SK-N-SH (cell line): ENCODE measurements around the gene OPCML. TPM values are rescaled to one million over a fixed set of nuclear protein-coding genes. Genes with fewer than 3 reads are reported as not detected.

Source experiments
- CTCF ChIA-PET: fragments of 300-600, 350-600 bp; formaldehyde crosslinking; extraction: SDS; loops from one replicate; lab custom pipeline; 2021; lab: Yijun Ruan, JAX
- POLR2A ChIA-PET: fragments of 350-600 bp; sonication (Branson Sonifier 250); formaldehyde crosslinking; extraction: SDS; loops from one replicate; lab custom pipeline; 2020; ENCODE audit warnings: antibody characterized with exemption, inconsistent platforms; lab: Yijun Ruan, JAX
- DNase-seq: peaks from one replicate; pipeline ENCODE4 v3.0.0; 2012
- H2AFZ ChIP-seq: fragments of 200-600 bp; sonication (generic); 2 replicates; pipeline ENCODE4 v1.8.1; 2016; ENCODE audit warnings: antibody characterized with exemption, mild to moderate bottlenecking, low read depth
- H3F3A ChIP-seq: fragments of 200-600 bp; sonication (generic); replicated peaks from 2 replicates; pipeline ENCODE3; 2016; ENCODE audit warnings: antibody characterized with exemption, mild to moderate bottlenecking; ENCODE audit not compliant: insufficient read depth
- H3K27ac ChIP-seq, 2 experiments: fragments of 200-500 bp in 1 of 2; fragments of 200-600 bp in 1 of 2; sonication (Bioruptor generic) in 1 of 2; sonication (generic), shearing (Covaris generic) in 1 of 2; 2 replicates each; pipeline versions ENCODE4 v1.5.1 to v1.6.1; 2014 to 2016; ENCODE audit warnings: low read depth in 2 of 2, inconsistent platforms in 1 of 2, low read length in 1 of 2, mild to moderate bottlenecking in 1 of 2, mixed read lengths in 1 of 2
- H3K27me3 ChIP-seq: fragments of 200-600 bp; sonication (generic), shearing (Covaris generic); 2 replicates; pipeline ENCODE4 v1.6.1; 2016; ENCODE audit warnings: mixed run types; ENCODE audit not compliant: insufficient read depth
- H3K36me3 ChIP-seq, 2 experiments: fragments of 200-500 bp in 1 of 2; fragments of 200-600 bp in 1 of 2; sonication (Bioruptor generic) in 1 of 2; sonication (generic) in 1 of 2; replicated peaks in 1 of 2; 2 replicates each; pipeline versions ENCODE3 to v1.5.1; 2014 to 2016; ENCODE audit warnings: low read length in 1 of 2, mild to moderate bottlenecking in 1 of 2; ENCODE audit not compliant: insufficient read depth in 2 of 2, control insufficient read depth in 1 of 2
- H3K4me1 ChIP-seq, 2 experiments: fragments of 200-500 bp in 1 of 2; fragments of 200-600 bp in 1 of 2; sonication (Bioruptor generic) in 1 of 2; sonication (generic), shearing (Covaris generic) in 1 of 2; 2 replicates each; pipeline versions ENCODE4 v1.5.1 to v1.6.1; 2014 to 2016; ENCODE audit warnings: low read depth in 1 of 2, low read length in 1 of 2, mixed run types in 1 of 2; ENCODE audit not compliant: insufficient read depth in 2 of 2, control insufficient read depth in 1 of 2
- H3K4me2 ChIP-seq: fragments of 200-600 bp; sonication (generic), shearing (Covaris generic); 2 replicates; pipeline ENCODE4 v1.6.1; 2017; ENCODE audit warnings: mixed run types
- H3K4me3 ChIP-seq, 2 experiments: fragments of 200-500 bp in 1 of 2; fragments of 200-600 bp in 1 of 2; sonication (Bioruptor generic) in 1 of 2; sonication (generic), shearing (Covaris generic) in 1 of 2; 2 replicates each; pipeline versions ENCODE4 v1.5.1 to v1.8.1; 2014 to 2016; ENCODE audit warnings: low read depth in 2 of 2, inconsistent platforms in 1 of 2, low read length in 1 of 2, mild to moderate bottlenecking in 1 of 2, mixed read lengths in 1 of 2, moderate library complexity in 1 of 2
- H3K79me2 ChIP-seq: fragments of 200-600 bp; sonication (generic); 2 replicates; pipeline ENCODE4 v1.8.1; 2017; ENCODE audit warnings: mild to moderate bottlenecking; ENCODE audit not compliant: insufficient read depth
- H3K9ac ChIP-seq: fragments of 200-600 bp; sonication (generic); 2 replicates; pipeline ENCODE4 v1.6.1; 2017; ENCODE audit warnings: mixed run types
- H3K9me2 ChIP-seq: fragments of 200-600 bp; sonication (generic); 2 replicates; pipeline ENCODE4 v1.6.1; 2017; ENCODE audit warnings: mixed run types
- H3K9me3 ChIP-seq: fragments of 200-600 bp; sonication (generic); 2 replicates; pipeline ENCODE4 v1.6.1; 2017; ENCODE audit warnings: mixed run types, mild to moderate bottlenecking, moderate library complexity
- H4K20me1 ChIP-seq: fragments of 200-600 bp; sonication (generic); 2 replicates; pipeline ENCODE4 v1.6.1; 2017; ENCODE audit warnings: mild to moderate bottlenecking, mixed run types; ENCODE audit not compliant: insufficient read depth
- CHD2 ChIP-seq: fragments of 150-350 bp; IDR thresholded peaks from 2 replicates; pipeline ENCODE4 v1.6.1; 2018; ENCODE audit warnings: low read length; ENCODE audit not compliant: partially characterized antibody
- CTCF ChIP-seq: fragments of 200-600 bp; sonication (generic); IDR thresholded peaks from 2 replicates; pipeline ENCODE4 v1.6.1; 2017; ENCODE audit warnings: antibody characterized with exemption, mild to moderate bottlenecking, moderate library complexity
- EP300 ChIP-seq, 2 experiments: IDR thresholded peaks; 2 replicates each; pipeline versions ENCODE4 v1.4.0 to v1.6.1; 2012; ENCODE audit warnings: borderline replicate concordance in 1 of 2, low read depth in 1 of 2, low read length in 1 of 2
- FOSL2 ChIP-seq: IDR thresholded peaks from 2 replicates; pipeline ENCODE4 v1.4.0; 2012; ENCODE audit warnings: low read depth, mild to moderate bottlenecking, moderate library complexity, borderline replicate concordance
- FOXM1 ChIP-seq: IDR thresholded peaks from 2 replicates; pipeline ENCODE4 v1.4.0; 2012; ENCODE audit warnings: low read depth, mild to moderate bottlenecking
- GABPA ChIP-seq: IDR thresholded peaks from 2 replicates; pipeline ENCODE4 v1.4.0; 2012; ENCODE audit warnings: low read depth, mild to moderate bottlenecking
- MEF2A ChIP-seq: IDR thresholded peaks from 2 replicates; pipeline ENCODE4 v1.4.0; 2012; ENCODE audit warnings: low read depth, borderline replicate concordance
- RAD21 ChIP-seq: IDR thresholded peaks from 2 replicates; pipeline ENCODE4 v1.6.1; 2012; ENCODE audit warnings: mild to moderate bottlenecking, low read length
- RCOR1 ChIP-seq: fragments of 150-350 bp; IDR thresholded peaks from 2 replicates; pipeline ENCODE4 v1.6.1; 2017; ENCODE audit warnings: antibody characterized with exemption, low read length
- RXRA ChIP-seq: IDR thresholded peaks from 2 replicates; pipeline ENCODE4 v1.4.0; 2012; ENCODE audit warnings: low read depth, mild to moderate bottlenecking, borderline replicate concordance
- SIN3A ChIP-seq: IDR thresholded peaks from 2 replicates; pipeline ENCODE4 v1.6.1; 2012; ENCODE audit warnings: low read depth, mild to moderate bottlenecking, low read length, moderate library complexity, borderline replicate concordance
- SMC3 ChIP-seq: IDR thresholded peaks from 2 replicates; pipeline ENCODE4 v1.6.1; 2012; ENCODE audit warnings: low read depth, low read length, improper control_type of control experiment
- TAF1 ChIP-seq: IDR thresholded peaks from 2 replicates; pipeline ENCODE4 v1.6.1; 2012; ENCODE audit warnings: low read depth, mild to moderate bottlenecking, low read length, moderate library complexity, borderline replicate concordance
- TCF12 ChIP-seq: IDR thresholded peaks from 2 replicates; pipeline ENCODE4 v1.4.0; 2012
- ZBTB33 ChIP-seq: IDR thresholded peaks from 2 replicates; pipeline ENCODE4 v1.4.0; 2012; ENCODE audit warnings: low read depth, borderline replicate concordance
- WGBS: methylation state at CpG from one replicate; pipeline ENCODE4 v1.1.6; 2017; ENCODE audit warnings: low lambda C conversion rate; 5-methylcytosine and 5-hydroxymethylcytosine counted together
- polyA plus RNA-seq, 3 experiments: library from polyadenylated mRNA; depleted of rRNA; stranded (reverse); fragments of >200 nt; gene quantifications; 2 replicates each; pipeline ENCODE4 v1.2.3, GENCODE V29; 2012
- TF ChIP-seq, protein P1 (sequence below): IDR thresholded peaks from 2 replicates; pipeline ENCODE4 v1.4.0; 2012; ENCODE audit warnings: low read depth
- TF ChIP-seq, protein P2 (sequence below): fragments of 150-350 bp; IDR thresholded peaks from 2 replicates; pipeline ENCODE4 v1.6.1; 2017; ENCODE audit warnings: antibody characterized with exemption, low read length, low read depth, borderline replicate concordance

OPCML gene
- polyA plus RNA-seq, 1 of the 3 experiments (the other 2 are of a cell fraction): not detected

DNA sequence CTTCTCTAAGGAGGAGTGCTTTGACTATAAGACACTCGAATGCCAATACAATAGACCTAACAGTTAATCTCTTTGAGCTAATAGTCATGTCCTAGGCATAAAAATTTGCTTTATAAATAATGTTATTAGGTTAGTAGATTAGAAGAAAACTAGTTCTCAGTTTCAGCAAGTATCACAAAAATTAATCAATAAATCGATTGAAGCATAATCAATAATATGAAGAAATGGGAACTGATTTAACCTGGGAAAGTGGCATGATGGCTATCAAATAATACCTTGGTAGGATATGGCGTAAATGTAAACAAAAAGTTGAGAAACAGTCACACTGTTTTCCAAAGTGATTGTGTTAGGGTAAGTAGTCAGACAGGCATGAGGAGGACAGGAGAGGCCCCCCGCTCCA, 676.3 kb downstream of the OPCML start:
- no peaks in the 10 kb centered on the region for H3K79me2 ChIP-seq
- no peaks in the 10 kb centered on the region for H3K36me3 ChIP-seq
- peaks cover 0 to 3% of the 10 kb centered on the region in 2 experiments; a peak in 2 of 4 replicates for H3K4me1 ChIP-seq
- CTCF ChIA-PET: interaction anchor here (0.7 kb wide), 1 partner anchor 10 kb away, joined by 3 read pairs; no protein-coding TSS in a partner anchor
- no peaks in the 10 kb centered on the region for H3K27me3 ChIP-seq
- no peak overlapping the region for H3K4me2 ChIP-seq
- no peaks in the 10 kb centered on the region for H3K9me2 ChIP-seq
- no peak overlapping the region for H2AFZ ChIP-seq
- 26% methylated on average over 4 of the region's 4 CpGs for WGBS
- no peak for TF ChIP-seq RCOR1
- TF ChIP-seq, protein P1, sequence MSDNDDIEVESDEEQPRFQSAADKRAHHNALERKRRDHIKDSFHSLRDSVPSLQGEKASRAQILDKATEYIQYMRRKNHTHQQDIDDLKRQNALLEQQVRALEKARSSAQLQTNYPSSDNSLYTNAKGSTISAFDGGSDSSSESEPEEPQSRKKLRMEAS: no peak
- no peak for TF ChIP-seq CHD2
- no peak for TF ChIP-seq TAF1
- no peak for TF ChIP-seq TCF12
- TF ChIP-seq SIN3A: no peak
- no peak for TF ChIP-seq RXRA
- TF ChIP-seq FOXM1: no peak
- no peak for TF ChIP-seq MEF2A
- TF ChIP-seq, protein P2, sequence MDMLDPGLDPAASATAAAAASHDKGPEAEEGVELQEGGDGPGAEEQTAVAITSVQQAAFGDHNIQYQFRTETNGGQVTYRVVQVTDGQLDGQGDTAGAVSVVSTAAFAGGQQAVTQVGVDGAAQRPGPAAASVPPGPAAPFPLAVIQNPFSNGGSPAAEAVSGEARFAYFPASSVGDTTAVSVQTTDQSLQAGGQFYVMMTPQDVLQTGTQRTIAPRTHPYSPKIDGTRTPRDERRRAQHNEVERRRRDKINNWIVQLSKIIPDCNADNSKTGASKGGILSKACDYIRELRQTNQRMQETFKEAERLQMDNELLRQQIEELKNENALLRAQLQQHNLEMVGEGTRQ: no peak
- TF ChIP-seq FOSL2: no peak
- TF ChIP-seq SMC3: no peak
- TF ChIP-seq EP300 (IDR thresholded peaks at IDR 0.05; ENCODE audit: borderline replicate concordance in 1 of 2, low read depth in 1 of 2, low read length in 1 of 2): no peak
- no peak for TF ChIP-seq RAD21
- no peak for TF ChIP-seq ZBTB33
- TF ChIP-seq GABPA: no peak
- TF ChIP-seq CTCF: no peak
- no peaks in the 10 kb centered on the region for H3K9me3 ChIP-seq
- no peaks in the 10 kb centered on the region for H3F3A ChIP-seq
- POLR2A ChIA-PET: no interaction called here
- no peak for DNase-seq
- H3K27ac ChIP-seq: no peak overlapping the region
- no peak overlapping the region for H3K9ac ChIP-seq
- H4K20me1 ChIP-seq: no peaks in the 10 kb centered on the region
- no peak overlapping the region for H3K4me3 ChIP-seq
